ENCODE measurements around the gene TMED1.
A peak's percentile ranks its signal among the peaks of the same experiment; 100 is the strongest.

Gene TMED1

GRCh38 chr19:10808937-10809649, 26.9 kb downstream of the TMED1 start:
- no peak for DNase-seq

GRCh38 chr19:10805758-10806247, 30.2 kb downstream of the TMED1 start:
- DNase-seq = no peak

- DNase-seq = no peak
Observed at GRCh38 chr19:10805065-10805757, 30.8 kb downstream of the TMED1 start.

GRCh38 chr19:10803252-10803651, 32.8 kb downstream of the TMED1 start:
- no peak for DNase-seq

GRCh38 chr19:10802479-10802878, 33.5 kb downstream of the TMED1 start:
- no peak for DNase-seq

GRCh38 chr19:10800488-10800887, 35.5 kb downstream of the TMED1 start:
- no peak for DNase-seq

- DNase-seq = no peak
Observed at GRCh38 chr19:10797541-10798256, 38.3 kb downstream of the TMED1 start.

- DNase-seq = no peak
Observed at GRCh38 chr19:10797078-10797477, 38.9 kb downstream of the TMED1 start.

GRCh38 chr19:10796653-10797052, 39.4 kb downstream of the TMED1 start:
- no peak for DNase-seq

GRCh38 chr19:10789866-10790265, 46.1 kb downstream of the TMED1 start:
- no peak for DNase-seq

GRCh38 chr19:10788146-10788545, 47.9 kb downstream of the TMED1 start:
- DNase-seq = no peak

- DNase-seq = peak; percentile 51
Observed at GRCh38 chr19:10784257-10784656, 51.8 kb downstream of the TMED1 start.

GRCh38 chr19:10782795-10783194, 53.2 kb downstream of the TMED1 start:
- DNase-seq = no peak
